NCI-H446 treated with DMSO at 0.1 percent for 48 hours (cell line): ENCODE data around the gene SERAC1.

Experiments used
- DNase-seq: peaks from one replicate; lab custom pipeline; 2025; lab: John Stamatoyannopoulos, UW

The SERAC1 gene

GRCh38 chr6:158122048-158122447, 46.0 kb downstream of the SERAC1 start:
- DNase-seq: no peak

DNA sequence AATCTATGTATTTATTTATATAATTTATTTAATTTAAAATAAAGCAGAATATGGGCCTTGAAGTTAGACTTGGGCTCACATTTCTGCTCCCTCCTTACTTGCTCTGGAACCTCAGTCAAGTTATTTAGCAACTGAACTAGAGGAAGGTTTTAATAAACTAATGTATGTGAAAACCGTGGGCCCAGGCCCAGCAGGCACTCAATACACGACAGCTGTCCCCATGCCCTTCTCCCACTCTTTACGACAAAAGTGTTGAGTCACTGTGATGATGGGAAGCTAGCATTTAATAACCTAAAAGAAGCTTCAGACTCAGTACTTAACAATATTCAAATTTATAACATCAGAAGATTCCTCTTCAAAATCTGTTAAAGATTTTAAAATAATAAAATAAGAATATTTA, 46.7 kb downstream of the SERAC1 start:
- no peak for DNase-seq

- no peak for DNase-seq
Measured at GRCh38 chr6:158118886-158119285, 49.2 kb downstream of the SERAC1 start.

DNA sequence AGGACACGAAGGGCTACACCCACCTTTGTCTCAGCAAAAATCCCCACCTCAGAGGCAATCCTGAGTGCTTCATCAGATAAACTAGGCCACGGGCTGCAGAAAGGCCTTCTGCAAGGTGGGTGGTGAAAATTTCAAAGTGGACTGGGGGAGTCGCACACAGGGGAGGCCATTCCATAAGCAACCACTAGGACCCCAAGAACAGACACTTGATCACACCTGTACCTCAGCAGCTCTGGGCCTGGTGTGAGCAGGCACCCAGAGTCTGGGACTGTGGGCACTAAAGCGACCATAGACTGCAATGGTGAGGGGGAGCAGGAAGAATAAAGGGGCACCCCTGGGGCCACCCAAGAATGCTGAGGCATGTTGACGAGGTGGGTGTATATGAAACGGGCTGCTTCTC, 52.6 kb downstream of the SERAC1 start:
- DNase-seq: no peak

GRCh38 chr6:158115102-158115501, 53.0 kb downstream of the SERAC1 start:
- no peak for DNase-seq

- DNase-seq: no peak
Measured at GRCh38 chr6:158113802-158114201, 54.3 kb downstream of the SERAC1 start.

- DNase-seq: no peak
Measured at GRCh38 chr6:158111987-158112386, 56.1 kb downstream of the SERAC1 start.

DNA sequence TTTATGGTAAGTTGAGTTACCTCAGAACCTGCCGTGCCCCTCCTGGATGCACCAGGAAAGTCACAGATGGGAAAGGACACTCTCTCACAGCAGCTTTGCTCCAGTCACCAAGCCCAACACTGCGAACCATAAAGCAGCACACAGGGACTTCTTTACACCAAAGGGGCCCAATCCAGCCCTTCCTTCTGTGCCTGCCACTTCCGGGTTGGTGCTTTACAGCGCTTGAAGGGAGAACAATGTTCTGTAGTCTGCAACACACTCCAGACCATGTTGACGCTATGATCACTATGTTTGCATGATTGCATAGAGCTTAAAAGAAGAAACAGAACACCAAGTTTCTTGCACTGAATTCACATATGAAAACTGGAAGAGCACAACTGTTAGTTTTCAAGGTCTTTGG, 57.1 kb downstream of the SERAC1 start:
- no peak for DNase-seq

- no peak for DNase-seq
Measured at GRCh38 chr6:158109748-158110147, 58.3 kb downstream of the SERAC1 start.

DNA sequence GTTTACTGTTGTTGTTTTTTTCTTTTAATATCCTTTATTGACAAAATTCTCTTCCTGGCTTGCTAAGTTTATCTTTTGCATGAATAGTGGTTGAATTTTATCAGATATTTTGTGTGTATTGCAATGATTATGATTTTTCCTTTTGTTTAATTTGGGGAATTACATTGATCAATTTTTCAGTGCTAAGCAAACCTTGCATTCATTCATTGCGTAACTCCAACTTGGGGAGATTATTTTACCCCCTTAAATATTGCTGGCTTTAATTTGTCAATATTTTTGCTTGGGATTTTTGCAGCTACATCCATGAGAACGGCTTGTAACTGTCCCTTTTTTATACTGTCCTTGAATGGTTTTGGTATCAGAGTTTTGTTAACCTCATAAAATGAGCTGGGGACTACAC, 63.4 kb downstream of the SERAC1 start:
- DNase-seq: no peak

- no peak for DNase-seq
Measured at GRCh38 chr6:158103228-158103627, 64.8 kb downstream of the SERAC1 start.

- DNase-seq: no peak
Measured at GRCh38 chr6:158095671-158096070, 72.4 kb downstream of the SERAC1 start.

DNA sequence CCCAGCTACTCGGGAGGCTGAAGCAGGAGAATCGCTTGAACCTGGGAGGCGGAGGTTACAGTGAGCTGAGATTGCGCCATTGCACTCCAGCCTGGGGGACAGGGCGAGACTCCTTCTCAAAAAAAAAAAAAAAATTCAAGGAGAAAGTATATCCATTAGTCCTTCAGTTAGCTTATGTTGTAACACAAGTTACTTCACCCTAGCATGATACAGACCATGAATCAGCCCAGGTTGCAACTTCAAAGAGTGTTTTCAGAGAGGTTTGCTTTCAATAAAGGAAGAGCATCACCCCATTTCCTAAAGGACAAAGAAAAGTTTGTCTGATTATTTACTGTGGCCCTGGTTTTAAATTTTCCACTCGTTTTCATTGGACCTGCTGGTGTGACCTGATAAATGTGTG, 73.0 kb downstream of the SERAC1 start:
- no peak for DNase-seq

- DNase-seq: no peak
Measured at GRCh38 chr6:158092806-158093205, 75.3 kb downstream of the SERAC1 start.

GRCh38 chr6:158087224-158087867, 80.7 kb downstream of the SERAC1 start:
- DNase-seq: no peak

DNA sequence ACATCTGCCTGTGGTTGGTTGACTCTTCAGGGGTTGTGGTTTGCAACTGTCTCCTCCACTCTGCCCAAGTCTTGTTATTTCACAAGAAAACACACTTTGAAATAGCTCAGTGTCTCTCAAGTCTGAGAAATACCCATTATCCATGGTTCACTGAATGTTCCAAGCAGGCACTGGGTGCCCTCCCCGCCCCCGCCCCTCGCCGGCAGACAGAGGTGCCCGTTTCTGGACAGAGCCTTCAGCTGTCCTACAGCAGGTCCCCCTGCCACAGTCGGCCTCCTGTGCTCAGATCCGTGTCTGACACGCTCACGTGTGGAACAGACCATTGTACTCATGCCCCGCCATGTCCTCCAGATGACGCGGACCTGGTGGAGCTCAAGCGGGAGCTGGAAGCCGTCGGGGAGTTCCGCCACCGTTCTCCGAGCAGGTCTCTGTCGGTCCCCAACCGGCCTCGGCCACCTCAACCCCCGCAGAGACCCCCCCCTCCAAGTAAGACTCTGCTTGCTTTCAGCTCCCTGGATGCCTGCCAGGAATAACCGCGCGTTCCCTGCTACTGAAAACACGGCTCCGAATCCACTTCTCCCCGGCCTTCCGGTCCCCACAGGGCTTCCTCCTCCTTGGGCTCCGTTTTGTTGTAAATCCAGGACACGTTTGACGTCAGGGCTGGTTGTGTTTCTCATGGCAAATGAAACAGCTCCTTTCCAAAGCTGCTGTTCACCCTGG, 81.4 kb downstream of the SERAC1 start:
- no peak for DNase-seq

- DNase-seq: no peak
Measured at GRCh38 chr6:158086054-158086503, 82.0 kb downstream of the SERAC1 start.

- no peak for DNase-seq
Measured at GRCh38 chr6:158085261-158086053, 82.6 kb downstream of the SERAC1 start.

GRCh38 chr6:158083455-158084325, 84.4 kb downstream of the SERAC1 start:
- DNase-seq: no peak

DNA sequence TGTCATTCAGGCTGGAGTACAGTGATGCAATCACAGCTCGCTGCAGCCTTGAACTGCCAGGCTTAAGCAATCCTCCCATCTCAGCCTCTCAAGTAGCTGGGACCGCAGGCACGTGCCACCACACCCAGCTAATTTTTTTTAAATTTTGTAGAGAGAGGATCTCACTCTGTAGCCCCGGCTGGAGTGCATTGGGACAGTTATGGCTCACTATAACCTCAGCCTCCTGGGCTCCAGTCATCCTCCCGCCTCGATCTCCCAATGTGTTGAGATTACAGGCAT, 86.5 kb downstream of the SERAC1 start:
- DNase-seq: no peak

DNA sequence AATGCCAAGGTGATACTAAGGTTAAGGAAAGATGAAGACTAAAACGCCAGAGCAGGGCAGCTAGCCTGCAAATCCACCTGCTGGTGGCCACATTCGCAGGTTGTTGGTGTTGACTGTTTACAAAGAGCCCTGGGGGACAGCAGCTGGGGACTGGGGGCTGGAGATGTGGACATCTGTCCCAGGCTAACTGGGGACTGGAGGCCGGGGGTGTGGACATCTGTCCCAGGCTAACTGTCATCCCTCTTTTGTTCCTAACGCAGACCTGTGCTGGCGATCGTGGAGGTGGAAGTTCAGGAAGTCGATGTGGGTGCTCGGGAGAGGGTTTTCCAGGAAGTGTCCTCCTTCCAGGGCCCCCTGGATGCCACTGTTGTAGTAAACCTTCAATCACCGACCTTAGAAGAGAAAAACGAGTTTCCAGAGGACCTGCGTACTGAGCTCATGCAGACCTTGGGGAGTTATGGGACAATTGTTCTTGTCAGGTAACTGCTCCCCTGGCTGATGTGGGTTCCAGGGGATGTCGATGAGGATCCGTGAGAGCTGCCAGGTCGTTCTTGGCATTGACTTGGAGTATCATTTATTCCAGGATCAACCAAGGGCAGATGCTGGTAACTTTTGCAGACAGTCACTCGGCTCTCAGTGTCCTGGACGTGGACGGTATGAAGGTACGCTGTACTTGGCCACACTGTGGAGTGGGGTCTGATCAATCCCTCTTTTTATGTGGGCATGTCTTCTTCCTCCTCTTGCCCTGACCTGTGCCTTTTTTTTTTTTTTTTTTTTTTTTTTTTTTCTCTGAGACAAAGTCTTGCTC, 87.0 kb downstream of the SERAC1 start:
- DNase-seq: no peak
